GM23338 (cell line): ENCODE results near the gene FSD1.

Experiments used
- CREB1 ChIP-seq: fragments of 250-450 bp; sonication (Bioruptor Pico); IDR thresholded peaks from 2 replicates; pipeline ENCODE4 v1.5.0; 2020; ENCODE audit warnings: low read depth, mild to moderate bottlenecking, moderate library complexity
- EZH2 ChIP-seq: fragments of 200-600 bp; sonication (generic); IDR thresholded peaks from one replicate; pipeline ENCODE4 v1.8.0; 2017; ENCODE audit warnings: antibody characterized with exemption, mild to moderate bottlenecking, low read depth; ENCODE audit not compliant: unreplicated experiment
- EZH2phosphoT487 ChIP-seq: fragments of 200-600 bp; sonication (generic); IDR thresholded peaks from one replicate; pipeline ENCODE4 v1.8.1; 2018; ENCODE audit warnings: antibody characterized with exemption; ENCODE audit not compliant: unreplicated experiment
- JUNB ChIP-seq: IDR thresholded peaks from one replicate; pipeline ENCODE4 v1.6.1; 2016; ENCODE audit warnings: antibody characterized with exemption; ENCODE audit not compliant: unreplicated experiment
- NANOG ChIP-seq: IDR thresholded peaks from 2 replicates; pipeline ENCODE4 v1.6.1; 2016; ENCODE audit warnings: antibody characterized with exemption, borderline replicate concordance
- POLR2AphosphoS5 ChIP-seq: IDR thresholded peaks from 2 replicates; pipeline ENCODE4 v1.6.1; 2016; ENCODE audit warnings: antibody characterized with exemption, low read depth
- TF ChIP-seq, protein P1 (sequence below), 2 experiments: fragments of 200-600 bp in 1 of 2; sonication (generic) in 1 of 2; conservative IDR thresholded peaks; 2 replicates each; pipeline versions ENCODE4 v1.5.1 to v1.6.1; 2016 to 2017; ENCODE audit warnings: antibody characterized with exemption in 2 of 2, low read depth in 2 of 2, mild to moderate bottlenecking in 2 of 2, moderate library complexity in 1 of 2
- TF ChIP-seq, protein P2 (sequence below): IDR thresholded peaks from one replicate; pipeline ENCODE4 v1.6.1; 2018; ENCODE audit warnings: antibody characterized with exemption; ENCODE audit not compliant: unreplicated experiment

DNA sequence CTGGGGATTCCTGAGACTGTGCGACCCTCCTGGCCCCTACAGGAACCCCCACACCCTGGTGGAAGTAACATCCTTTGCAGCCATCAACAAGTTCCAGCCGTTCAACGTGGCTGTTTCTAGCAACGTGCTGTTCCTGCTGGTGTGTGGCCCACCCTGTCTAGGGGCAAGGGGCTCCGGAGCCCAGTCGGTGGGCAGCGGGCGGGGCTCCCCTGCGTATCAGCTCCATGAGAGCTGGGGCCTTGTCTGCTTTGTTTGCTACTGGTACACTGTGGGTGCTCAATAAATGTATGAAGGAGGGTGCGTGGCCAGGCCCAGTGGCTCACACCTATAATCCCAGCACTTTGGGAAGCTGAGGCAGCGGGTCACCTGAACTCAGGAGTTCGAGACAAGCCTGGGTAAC is 49.9 kb downstream of the FSD1 start:
- TF ChIP-seq POLR2AphosphoS5: no peak
- no peak for TF ChIP-seq EZH2phosphoT487
- TF ChIP-seq, protein P1, sequence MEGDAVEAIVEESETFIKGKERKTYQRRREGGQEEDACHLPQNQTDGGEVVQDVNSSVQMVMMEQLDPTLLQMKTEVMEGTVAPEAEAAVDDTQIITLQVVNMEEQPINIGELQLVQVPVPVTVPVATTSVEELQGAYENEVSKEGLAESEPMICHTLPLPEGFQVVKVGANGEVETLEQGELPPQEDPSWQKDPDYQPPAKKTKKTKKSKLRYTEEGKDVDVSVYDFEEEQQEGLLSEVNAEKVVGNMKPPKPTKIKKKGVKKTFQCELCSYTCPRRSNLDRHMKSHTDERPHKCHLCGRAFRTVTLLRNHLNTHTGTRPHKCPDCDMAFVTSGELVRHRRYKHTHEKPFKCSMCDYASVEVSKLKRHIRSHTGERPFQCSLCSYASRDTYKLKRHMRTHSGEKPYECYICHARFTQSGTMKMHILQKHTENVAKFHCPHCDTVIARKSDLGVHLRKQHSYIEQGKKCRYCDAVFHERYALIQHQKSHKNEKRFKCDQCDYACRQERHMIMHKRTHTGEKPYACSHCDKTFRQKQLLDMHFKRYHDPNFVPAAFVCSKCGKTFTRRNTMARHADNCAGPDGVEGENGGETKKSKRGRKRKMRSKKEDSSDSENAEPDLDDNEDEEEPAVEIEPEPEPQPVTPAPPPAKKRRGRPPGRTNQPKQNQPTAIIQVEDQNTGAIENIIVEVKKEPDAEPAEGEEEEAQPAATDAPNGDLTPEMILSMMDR (conservative IDR thresholded peaks at IDR 0.05; ENCODE audit: low read depth in 2 of 2): no peak
- no peak for TF ChIP-seq EZH2
- TF ChIP-seq, protein P2, sequence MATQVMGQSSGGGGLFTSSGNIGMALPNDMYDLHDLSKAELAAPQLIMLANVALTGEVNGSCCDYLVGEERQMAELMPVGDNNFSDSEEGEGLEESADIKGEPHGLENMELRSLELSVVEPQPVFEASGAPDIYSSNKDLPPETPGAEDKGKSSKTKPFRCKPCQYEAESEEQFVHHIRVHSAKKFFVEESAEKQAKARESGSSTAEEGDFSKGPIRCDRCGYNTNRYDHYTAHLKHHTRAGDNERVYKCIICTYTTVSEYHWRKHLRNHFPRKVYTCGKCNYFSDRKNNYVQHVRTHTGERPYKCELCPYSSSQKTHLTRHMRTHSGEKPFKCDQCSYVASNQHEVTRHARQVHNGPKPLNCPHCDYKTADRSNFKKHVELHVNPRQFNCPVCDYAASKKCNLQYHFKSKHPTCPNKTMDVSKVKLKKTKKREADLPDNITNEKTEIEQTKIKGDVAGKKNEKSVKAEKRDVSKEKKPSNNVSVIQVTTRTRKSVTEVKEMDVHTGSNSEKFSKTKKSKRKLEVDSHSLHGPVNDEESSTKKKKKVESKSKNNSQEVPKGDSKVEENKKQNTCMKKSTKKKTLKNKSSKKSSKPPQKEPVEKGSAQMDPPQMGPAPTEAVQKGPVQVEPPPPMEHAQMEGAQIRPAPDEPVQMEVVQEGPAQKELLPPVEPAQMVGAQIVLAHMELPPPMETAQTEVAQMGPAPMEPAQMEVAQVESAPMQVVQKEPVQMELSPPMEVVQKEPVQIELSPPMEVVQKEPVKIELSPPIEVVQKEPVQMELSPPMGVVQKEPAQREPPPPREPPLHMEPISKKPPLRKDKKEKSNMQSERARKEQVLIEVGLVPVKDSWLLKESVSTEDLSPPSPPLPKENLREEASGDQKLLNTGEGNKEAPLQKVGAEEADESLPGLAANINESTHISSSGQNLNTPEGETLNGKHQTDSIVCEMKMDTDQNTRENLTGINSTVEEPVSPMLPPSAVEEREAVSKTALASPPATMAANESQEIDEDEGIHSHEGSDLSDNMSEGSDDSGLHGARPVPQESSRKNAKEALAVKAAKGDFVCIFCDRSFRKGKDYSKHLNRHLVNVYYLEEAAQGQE: no peak
- TF ChIP-seq JUNB: no peak
- TF ChIP-seq CREB1: no peak
- TF ChIP-seq NANOG: no peak
